HCT116 (cell line): ENCODE measurements around the gene SLC12A4.

Source experiments
- CEBPB ChIP-seq: IDR thresholded peaks from 2 replicates; pipeline ENCODE4 v1.6.1; 2012; ENCODE audit warnings: low read depth
- EZH2phosphoT487 ChIP-seq: fragments of 200-600 bp; IDR thresholded peaks from 2 replicates; pipeline ENCODE4 v1.6.1; 2018; ENCODE audit warnings: antibody characterized with exemption, borderline replicate concordance
- POLR2AphosphoS5 ChIP-seq: IDR thresholded peaks from 2 replicates; pipeline ENCODE4 v1.6.1; 2011; ENCODE audit warnings: mild to moderate bottlenecking, low read depth, low read length, moderate library complexity
- ZBTB33 ChIP-seq: IDR thresholded peaks from 2 replicates; pipeline ENCODE4 v1.6.1; 2011; ENCODE audit warnings: mild to moderate bottlenecking, low read length, moderate library complexity; ENCODE audit not compliant: insufficient replicate concordance; ENCODE audit errors: extremely low read depth

GRCh38 chr16:67917852-67918236, 50.6 kb downstream of the SLC12A4 start:
- TF ChIP-seq POLR2AphosphoS5 (no peak), EZH2phosphoT487 (no peak), ZBTB33 (no peak), CEBPB (no peak)
